GM12878 (cell line): ENCODE results near the gene NFATC1. TPM values are rescaled to one million over a fixed set of nuclear protein-coding genes. Genes with fewer than 3 reads are reported as not detected.

Source experiments
- ATAC-seq: fragments of 200-7000 bp; cut with Tn5 transposase; 3 replicates; pipeline ENCODE4 v1.9.1; 2020; ENCODE audit warnings: mild to moderate bottlenecking, moderate library complexity
- BruUV-seq: library from RNA; stranded (reverse); fragments of 400-500 nt; replicated peaks from 2 replicates; lab custom pipeline; 2021; lab: Mats Ljungman, UMichigan
- CTCF ChIA-PET: fragments of 300-600 bp; sonication (Branson Sonifier 250); formaldehyde crosslinking; extraction: SDS; loops from one replicate; lab custom pipeline; 2021; ENCODE audit warnings: inconsistent platforms; lab: Yijun Ruan, JAX
- POLR2A ChIA-PET: fragments of 350-600 bp; formaldehyde crosslinking; extraction: SDS; loops from one replicate; lab custom pipeline; 2021; ENCODE audit warnings: inconsistent platforms; lab: Charles Lee
- RAD21 ChIA-PET: fragments of 300-600 bp; sonication (Branson Sonifier 250); formaldehyde crosslinking; loops from one replicate; lab custom pipeline; 2023; ENCODE audit warnings: antibody characterized with exemption; ENCODE audit not compliant: unreplicated experiment; lab: Charles Lee
- SMC1A ChIA-PET: fragments of 300-600 bp; sonication (Branson Sonifier 250); formaldehyde crosslinking; loops from one replicate; lab custom pipeline; 2023; ENCODE audit not compliant: unreplicated experiment, uncharacterized antibody; lab: Charles Lee
- DNase-seq: peaks from one replicate; pipeline ENCODE4 v3.0.0-alpha.2; 2011; ENCODE audit warnings: low read depth, low spot score
- FAIRE-seq: peaks from 3 replicates; lab custom pipeline; 2011; peaks lifted over from hg19 to GRCh38; lab: Jason Lieb, UNC
- H2AFZ ChIP-seq: 2 replicates; pipeline ENCODE4 v1.6.0; 2011; ENCODE audit warnings: low read depth, low read length, control low read depth; ENCODE audit not compliant: control insufficient read depth
- H3K27ac ChIP-seq: 2 replicates; pipeline ENCODE4 v1.5.1; 2011; ENCODE audit warnings: control low read depth; ENCODE audit not compliant: control insufficient read depth, insufficient read depth
- H3K27me3 ChIP-seq, 2 experiments: replicated peaks in 1 of 2; 2 replicates each; pipeline versions ENCODE4 v1.6.0 to v1.6.1; 2011; ENCODE audit warnings: low read length in 1 of 2; ENCODE audit not compliant: control insufficient read depth in 2 of 2, insufficient read depth in 2 of 2
- H3K36me3 ChIP-seq, 2 experiments: 2 replicates each; pipeline ENCODE4 v1.5.1; 2011; ENCODE audit warnings: low read length in 1 of 2; ENCODE audit not compliant: control insufficient read depth in 2 of 2, insufficient read depth in 2 of 2
- H3K4me1 ChIP-seq: 2 replicates; pipeline ENCODE4 v1.6.1; 2011; ENCODE audit warnings: mild to moderate bottlenecking, low read length, moderate library complexity, mixed read lengths; ENCODE audit not compliant: control insufficient read depth, insufficient read depth
- H3K4me2 ChIP-seq: 2 replicates; pipeline ENCODE4 v1.6.0; 2011; ENCODE audit warnings: control low read depth; ENCODE audit not compliant: control insufficient read depth, insufficient read depth
- H3K4me3 ChIP-seq: fragments of 200-600 bp; sonication (generic); 2 replicates; pipeline ENCODE4 v1.5.1; 2016
- H3K79me2 ChIP-seq: 2 replicates; pipeline ENCODE4 v1.6.0; 2011; ENCODE audit warnings: low read length; ENCODE audit not compliant: control insufficient read depth, insufficient read depth
- H3K9ac ChIP-seq: 2 replicates; pipeline ENCODE4 v1.8.0; 2011; ENCODE audit warnings: low read length, control low read depth, mixed read lengths; ENCODE audit not compliant: control insufficient read depth, insufficient read depth
- H3K9me3 ChIP-seq: replicated peaks from 3 replicates; pipeline ENCODE4 v1.5.1; 2011; ENCODE audit warnings: mild to moderate bottlenecking, low read length; ENCODE audit not compliant: control insufficient read depth, insufficient read depth
- H4K20me1 ChIP-seq: 2 replicates; pipeline ENCODE4 v1.6.0; 2011; ENCODE audit not compliant: control insufficient read depth, insufficient read depth
- BHLHE40 ChIP-seq, 2 experiments: fragments of 450-650 bp in 1 of 2; IDR thresholded peaks; 2 replicates each; pipeline ENCODE4 v1.6.1; 2011 to 2017; ENCODE audit warnings: low read depth in 2 of 2, borderline replicate concordance in 1 of 2, improper control_type of control experiment in 1 of 2, low read length in 1 of 2, mild to moderate bottlenecking in 1 of 2
- EZH2 ChIP-seq: IDR thresholded peaks from 2 replicates; pipeline ENCODE4 v1.6.1; 2012; ENCODE audit warnings: low read depth, mild to moderate bottlenecking, control low read depth, inconsistent platforms, low read length, borderline replicate concordance; ENCODE audit not compliant: control insufficient read depth
- MEF2B ChIP-seq: fragments of 450-650 bp; IDR thresholded peaks from 2 replicates; pipeline ENCODE4 v1.6.1; 2018; ENCODE audit warnings: mild to moderate bottlenecking, moderate library complexity; ENCODE audit not compliant: partially characterized antibody, poor library complexity, severe bottlenecking
- RUNX3 ChIP-seq: IDR thresholded peaks from 2 replicates; pipeline ENCODE4 v1.6.1; 2012; ENCODE audit warnings: low read length, inconsistent platforms
- SMARCA5 ChIP-seq: fragments of 450-650 bp; IDR thresholded peaks from 2 replicates; pipeline ENCODE4 v1.6.1; 2017; ENCODE audit warnings: mild to moderate bottlenecking
- TCF3 ChIP-seq: IDR thresholded peaks from 2 replicates; pipeline ENCODE4 v1.6.1; 2012; ENCODE audit warnings: low read depth, mild to moderate bottlenecking, low read length, borderline replicate concordance; ENCODE audit not compliant: insufficient read depth
- WGBS: methylation state at CpG from one replicate; pipeline ENCODE4 v1.1.6; 2016; ENCODE audit warnings: low lambda C conversion rate; ENCODE audit not compliant: insufficient replicate concordance, insufficient coverage; ENCODE audit errors: missing lambda C conversion rate; 5-methylcytosine and 5-hydroxymethylcytosine counted together
- in situ Hi-C: fragments of 300-500 bp; cut with MboI; formaldehyde crosslinking; loops from 9 replicates; pipeline ENCODE4 v1.14.3; 2018; ENCODE audit warnings: mixed read lengths
- intact Hi-C: fragments of 100-400 bp; cut with micrococcal nuclease; formaldehyde crosslinking; loops from one replicate; pipeline ENCODE4 v1.14.2; 2022; ENCODE audit not compliant: unreplicated experiment
- polyA plus RNA-seq, 11 experiments: library from polyadenylated mRNA; depleted of rRNA in 4 of 11; unstranded in 6 of 11; stranded (reverse) in 5 of 11; fragments of >200 nt; fragmentation: Nextera tagmentation in 4 of 11; fragmentation: Illumina TruSeq in 1 of 11; extraction: Ambion mirVana in 4 of 11; extraction: Trizol in 1 of 11; gene quantifications; 1 replicate in 1 of 11; 2 replicates in 10 of 11; pipeline versions ENCODE4 v1.2.1 to v1.2.3, GENCODE V29; 2011 to 2016; ENCODE audit warnings: inconsistent platforms in 2 of 11, missing spikeins in 2 of 11, low read depth in 1 of 11
- total RNA-seq, 4 experiments: library from RNA; depleted of rRNA in 3 of 4; stranded (reverse); fragments of >200 nt in 3 of 4; fragmentation: Illumina TruSeq in 1 of 4; extraction: Trizol in 1 of 4; gene quantifications; 2 replicates each; pipeline versions ENCODE4 v1.2.1 to v1.2.3, GENCODE V29; 2013 to 2021

Gene NFATC1
- total and polyA plus RNA-seq, 10 of the 15 experiments (the other 5 are each of a cell fraction or from before 2014, with no cell fraction given) = 0.84 to 20.8 (median 5.1) TPM

DNA sequence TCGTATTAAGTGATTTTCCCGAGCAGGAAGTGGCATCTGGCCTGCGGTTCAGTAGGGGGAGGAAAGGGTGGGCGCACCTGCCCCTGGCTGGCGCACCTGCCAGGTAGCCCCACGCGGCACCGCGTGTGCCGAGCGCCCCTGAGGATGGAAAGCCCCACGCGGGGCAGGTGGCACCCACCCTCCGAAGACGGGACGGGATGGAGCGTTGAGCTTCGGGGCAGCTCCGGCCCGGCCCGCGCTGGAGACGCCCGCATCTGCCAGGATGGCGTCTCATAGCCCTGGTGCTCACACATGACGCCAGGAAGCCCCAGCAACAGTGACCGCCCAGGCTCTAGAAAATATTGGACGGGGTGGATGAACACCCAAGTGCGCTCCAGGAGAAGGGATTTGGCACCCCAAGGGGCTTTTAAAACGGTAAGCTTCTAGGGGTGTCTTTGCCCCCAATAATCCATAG is 2.5 kb upstream of the NFATC1 start:
- peak overlapping the region; percentile 68; the same call in 1 of the 2 replicates for H3K4me3 ChIP-seq
- intact Hi-C loops = no loop called here
- H3K36me3 ChIP-seq = no peaks in the 10 kb centered on the region
- FAIRE-seq = no peak
- no TSS peak for BruUV-seq
- 10% methylated on average over 30 of the region's 30 CpGs for WGBS
- no peak overlapping the region for H3K9ac ChIP-seq
- H3K27me3 ChIP-seq = peaks cover 2 to 21% of the 10 kb centered on the region in 2 experiments; a peak in 3 of 4 replicates
- ChIA-PET CTCF (interaction anchor here (0.7 to 2.7 kb wide), 9 partner anchors 9 to 250 kb away, joined by 3 to 21 read pairs (median 4); no protein-coding TSS in a partner anchor), RAD21 (interaction anchor here (0.9 to 2.3 kb wide), 9 partner anchors 10 to 232 kb away, joined by 3 to 8 read pairs (median 4); no protein-coding TSS in a partner anchor), SMC1A (interaction anchor here (0.9 to 1.3 kb wide), 5 partner anchors 18 to 136 kb away, joined by 3 to 8 read pairs (median 4); no protein-coding TSS in a partner anchor)
- peaks cover 12% of the 10 kb centered on the region for H3K4me1 ChIP-seq
- ATAC-seq = peak; percentile 11; the same call in 2 of the 3 replicates
- no peak overlapping the region for H2AFZ ChIP-seq
- no peaks in the 10 kb centered on the region for H3K79me2 ChIP-seq
- DNase-seq = no peak
- H3K4me2 ChIP-seq = peak overlapping the region; percentile 79
- no peaks in the 10 kb centered on the region for H3K9me3 ChIP-seq
- no peak overlapping the region for H3K27ac ChIP-seq
- TF ChIP-seq MEF2B (peak; percentile 35), RUNX3 (peak; percentile 35; the same call in 1 of the 2 replicates), EZH2 (no peak), TCF3 (0 out of 2 replicates have a peak, but pooled peaks have one; percentile 15), SMARCA5 (no peak), BHLHE40 (IDR thresholded peaks at IDR 0.05; ENCODE audit: borderline replicate concordance in 1 of 2, low read depth in 2 of 2, low read length in 1 of 2) (peak in 1 of 2 experiments; percentile 29; a peak in 1 of 4 replicates)
- TF ChIP-seq, all 136 proteins: peak for 4
- no peaks in the 10 kb centered on the region for H4K20me1 ChIP-seq
- POLR2A ChIA-PET = interaction anchor here (0.6 to 1.3 kb wide), 4 partner anchors 18 to 131 kb away, joined by 3 to 5 read pairs (median 4); no protein-coding TSS in a partner anchor
- in situ Hi-C loops = loop anchor here (10.0 kb wide), 1 partner anchor 562 kb away; the partner anchor contains the start of gene SLC66A2
